Fibroblast of the conjunctiva (primary cell): Measurements from ENCODE around the gene HAGH.

ENCODE experiments used
- DNase-seq: peaks from one replicate; pipeline ENCODE4 v3.0.0-alpha.2; 2010; ENCODE audit warnings: low read depth

The HAGH gene

GRCh38 chr16:1773703-1774447 lies 52.8 kb downstream of the HAGH start:
- DNase-seq: no peak

- peak; percentile 37 for DNase-seq
These were observed 53.5 kb downstream of the HAGH start, which contains the start of gene MRPS34 for GRCh38 chr16:1772908-1773702. Gene MRPS34, minus strand, starts transcription at chr16:1773134. Its CDS starts 15 bp downstream, at chr16:1773119.

GRCh38 chr16:1772362-1772907 lies 54.2 kb downstream of the HAGH start, which contains the start of gene EME2:
Gene EME2, plus strand, starts transcription at chr16:1772810. Its CDS starts 418 bp downstream, at chr16:1773228.
- no peak for DNase-seq

GRCh38 chr16:1771864-1772361 lies 54.7 kb downstream of the HAGH start:
- DNase-seq: no peak

- DNase-seq: no peak
These were observed 55.3 kb downstream of the HAGH start, which contains the start of gene NME3 for GRCh38 chr16:1771188-1771863. Gene NME3, minus strand, starts transcription at chr16:1771543. Its CDS starts 9 bp downstream, at chr16:1771534.

GRCh38 chr16:1770328-1771187 lies 56.1 kb downstream of the HAGH start:
- peak; percentile 23 for DNase-seq

GRCh38 chr16:1769402-1770300 lies 57.0 kb downstream of the HAGH start:
- no peak for DNase-seq

GRCh38 chr16:1768767-1769401 lies 57.7 kb downstream of the HAGH start:
- DNase-seq: no peak

GRCh38 chr16:1768061-1768766 lies 58.4 kb downstream of the HAGH start:
- no peak for DNase-seq

- no peak for DNase-seq
These were observed 59.3 kb downstream of the HAGH start for GRCh38 chr16:1767116-1767994.

- no peak for DNase-seq
These were observed 59.9 kb downstream of the HAGH start for GRCh38 chr16:1766701-1767100.

- DNase-seq: no peak
These were observed 60.4 kb downstream of the HAGH start for GRCh38 chr16:1766231-1766630.

- DNase-seq: no peak
These were observed 60.8 kb downstream of the HAGH start for GRCh38 chr16:1765826-1766225.

- no peak for DNase-seq
These were observed 61.7 kb downstream of the HAGH start for GRCh38 chr16:1764971-1765370.

GRCh38 chr16:1763521-1764511 lies 62.8 kb downstream of the HAGH start:
- no peak for DNase-seq

GRCh38 chr16:1762879-1763520 lies 63.6 kb downstream of the HAGH start:
- DNase-seq: no peak
